Stimulated activated CD4-positive, alpha-beta T cell treated with anti-CD3 and anti-CD28 coated beads, Interleukin-4, amount 100 ng/mL, for 24 hours (primary cell): Measurements from ENCODE around the gene PCSK6.

Experiments used
- DNase-seq: peaks from one replicate; pipeline ENCODE4 v3.0.0-alpha.2; 2020

PCSK6 gene

DNA sequence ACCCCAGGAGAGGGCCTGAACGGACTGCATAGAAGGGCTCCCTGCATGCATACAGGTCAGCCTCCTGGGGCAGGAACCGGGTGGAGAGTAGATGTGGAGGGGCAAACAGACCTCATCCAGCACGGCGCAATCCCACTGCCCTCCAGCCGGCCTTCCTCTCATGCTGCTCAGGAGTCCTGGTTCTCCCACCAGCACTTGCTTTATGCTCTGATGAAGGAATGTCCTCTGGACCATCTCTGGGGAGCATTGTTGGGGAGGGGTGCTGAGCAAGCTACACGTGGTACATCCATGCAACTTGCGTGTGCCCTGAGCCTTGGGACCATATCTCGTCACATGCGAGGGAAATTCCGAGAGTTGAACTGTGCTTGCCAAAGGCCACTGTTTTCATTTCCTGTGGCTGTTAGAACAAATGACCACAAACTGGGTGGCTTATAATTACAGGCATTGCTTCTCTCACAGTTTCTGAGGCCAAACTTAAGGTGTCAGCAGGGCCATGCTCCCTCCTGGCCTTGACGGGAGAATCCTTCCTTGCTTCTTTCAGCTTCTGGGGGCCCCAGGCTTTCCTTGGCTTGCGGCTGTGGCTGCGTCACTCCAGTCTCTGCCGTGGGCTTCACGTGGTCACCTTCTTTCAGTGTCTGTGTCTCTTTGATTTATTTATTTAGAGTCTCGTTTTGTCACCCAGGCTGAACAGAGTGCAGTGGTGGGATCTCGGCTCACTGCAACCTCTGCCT, 224.4 kb downstream of the PCSK6 start:
- no peak for DNase-seq

GRCh38 chr15:101264011-101264410, 225.5 kb downstream of the PCSK6 start:
- DNase-seq, result no peak

- no peak for DNase-seq
Measured at GRCh38 chr15:101262551-101262950, 227.0 kb downstream of the PCSK6 start.

- DNase-seq, result peak; percentile 65
Measured at GRCh38 chr15:101258238-101259144, 231.0 kb downstream of the PCSK6 start.

GRCh38 chr15:101256757-101257156, 232.8 kb downstream of the PCSK6 start:
- no peak for DNase-seq

- DNase-seq, result no peak
Measured at GRCh38 chr15:101255615-101256241, 233.8 kb downstream of the PCSK6 start.

GRCh38 chr15:101255051-101255395, 234.5 kb downstream of the PCSK6 start:
- DNase-seq, result no peak

GRCh38 chr15:101254157-101255050, 235.1 kb downstream of the PCSK6 start:
- DNase-seq, result no peak
